Left hindlimb (tissue), 1 donor: ENCODE measurements around the gene ACOX3.

ENCODE experiments used
- DNase-seq: peaks from one replicate; pipeline ENCODE4 v3.0.0-alpha.2; 2018

The ACOX3 gene

DNA sequence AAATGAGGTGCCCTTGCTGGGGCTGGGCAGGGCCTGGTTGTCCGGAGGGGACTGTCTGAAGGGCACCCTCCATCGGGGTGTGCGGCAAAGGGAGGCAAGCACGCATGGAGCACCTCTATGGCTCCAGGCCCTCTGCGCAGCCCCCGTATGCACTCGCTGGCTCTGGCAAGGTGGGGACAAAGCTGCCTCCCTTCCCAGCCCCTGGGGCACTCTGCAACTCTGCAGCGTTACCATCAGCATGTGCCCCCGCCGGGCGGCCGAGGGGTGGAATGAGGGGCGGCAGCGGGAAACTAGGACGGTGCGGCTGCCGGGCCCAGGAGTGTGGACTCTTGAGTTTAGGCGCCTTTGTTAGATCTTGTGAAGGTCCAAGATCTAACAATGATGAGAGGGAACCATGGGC, 26.5 kb upstream of the ACOX3 start:
- DNase-seq: no peak

DNA sequence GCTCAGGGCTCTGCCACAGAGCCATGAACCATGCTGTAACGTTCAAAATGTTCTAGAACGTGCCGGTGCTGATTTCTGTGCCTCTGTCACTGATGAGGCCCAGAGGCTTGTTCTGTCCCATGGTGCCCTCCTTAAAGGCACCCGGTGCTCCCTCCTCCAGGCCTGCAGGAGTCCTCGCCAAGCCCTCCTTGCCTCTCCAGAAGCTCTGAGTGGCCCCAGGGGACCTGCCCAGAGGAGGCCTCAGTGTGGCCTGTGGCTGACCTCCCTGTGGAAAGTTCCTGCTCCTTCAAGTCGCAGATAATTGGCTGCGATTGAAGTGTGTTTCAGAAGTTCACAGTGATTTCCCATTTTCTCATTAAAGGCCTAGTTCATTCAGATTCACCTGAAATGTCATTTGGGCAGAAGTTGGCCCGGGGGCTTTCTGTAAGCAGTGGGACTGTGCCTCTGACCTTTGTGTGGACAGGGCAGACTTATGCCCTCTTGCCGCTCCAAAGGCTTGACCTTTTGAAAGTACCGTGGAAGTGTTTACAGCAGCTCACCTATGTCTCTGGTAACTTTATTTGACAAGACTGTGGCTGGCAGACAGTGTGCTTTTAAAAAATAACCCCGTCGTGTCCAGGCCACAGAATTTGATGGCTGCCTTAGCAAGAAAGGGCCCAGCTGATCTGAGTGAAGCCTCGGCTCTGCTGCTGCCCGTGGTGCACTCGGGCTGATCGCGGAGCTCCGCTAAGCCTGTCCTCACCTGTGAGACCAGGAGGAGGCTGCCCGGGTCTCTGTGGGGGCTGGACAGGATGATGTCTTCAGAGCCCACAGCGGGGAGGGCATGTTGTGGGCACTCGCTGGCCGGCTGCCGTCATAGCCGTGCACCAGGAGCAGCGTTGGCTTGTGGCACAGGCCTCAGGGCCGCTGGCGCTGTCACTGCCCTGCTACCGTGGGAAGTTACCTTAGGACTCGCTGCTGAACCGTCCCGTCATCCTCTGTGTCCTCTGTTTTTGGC, 25.4 kb upstream of the ACOX3 start:
- no peak for DNase-seq

DNA sequence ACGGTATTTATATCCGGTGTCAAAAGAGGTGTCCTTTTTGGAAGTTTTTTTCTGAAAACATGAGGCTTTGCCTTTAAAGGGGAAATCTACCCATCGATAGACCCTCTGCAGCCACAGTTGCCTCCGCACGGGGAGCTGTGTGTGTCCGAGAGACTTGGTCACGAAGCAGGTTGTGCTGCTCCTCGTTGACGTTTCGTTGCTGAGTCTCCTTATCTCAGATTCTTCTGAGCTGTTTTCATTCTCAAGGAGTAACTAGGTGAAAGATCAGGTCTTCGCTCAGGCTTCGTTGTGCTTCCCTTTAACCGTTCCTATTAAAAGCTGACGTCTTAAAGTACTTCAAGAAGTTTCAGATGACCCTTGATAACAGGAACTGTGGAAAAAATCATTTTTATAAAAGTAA, 23.9 kb upstream of the ACOX3 start:
- no peak for DNase-seq

DNA sequence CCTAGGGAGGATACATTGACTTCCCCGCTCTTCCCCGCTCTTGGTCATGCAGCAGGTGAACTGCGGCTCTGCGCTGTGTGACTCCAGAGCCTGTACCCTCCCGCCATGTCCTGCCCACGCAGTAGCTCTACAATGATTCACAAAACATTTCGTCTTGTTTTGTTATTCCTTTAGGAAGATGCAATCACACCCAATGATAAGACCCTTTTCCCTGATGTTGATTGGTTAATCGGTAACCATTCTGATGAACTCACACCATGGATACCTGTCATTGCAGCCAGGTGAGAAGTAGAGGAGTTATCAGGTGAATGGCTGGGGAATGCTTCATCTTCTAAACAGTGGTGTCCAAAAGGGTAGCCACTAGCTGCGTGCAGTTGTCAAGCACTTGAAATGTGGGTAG, 23.3 kb upstream of the ACOX3 start:
- no peak for DNase-seq

DNA sequence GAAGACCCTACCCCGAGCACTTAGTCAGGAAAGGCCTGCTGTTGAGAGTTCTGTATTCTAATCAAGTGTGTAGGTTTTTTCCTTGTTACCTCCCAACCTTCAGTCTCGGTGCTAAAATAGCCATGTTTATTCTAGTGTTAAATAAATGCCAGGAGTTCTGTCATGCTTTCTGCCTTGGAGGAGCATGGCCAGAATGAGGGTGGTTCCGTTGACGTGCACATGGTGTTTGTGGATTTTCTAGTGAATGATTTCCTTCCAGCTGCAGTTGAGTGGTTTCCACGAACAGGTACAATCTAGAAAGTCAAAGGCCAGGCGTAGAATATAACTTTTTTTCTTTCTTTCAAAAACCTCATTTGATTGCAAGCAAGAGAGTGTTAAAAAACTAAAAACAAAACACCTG, 21.1 kb upstream of the ACOX3 start:
- DNase-seq: no peak

GRCh38 chr4:8461086-8461485, 20.6 kb upstream of the ACOX3 start:
- DNase-seq: no peak

DNA sequence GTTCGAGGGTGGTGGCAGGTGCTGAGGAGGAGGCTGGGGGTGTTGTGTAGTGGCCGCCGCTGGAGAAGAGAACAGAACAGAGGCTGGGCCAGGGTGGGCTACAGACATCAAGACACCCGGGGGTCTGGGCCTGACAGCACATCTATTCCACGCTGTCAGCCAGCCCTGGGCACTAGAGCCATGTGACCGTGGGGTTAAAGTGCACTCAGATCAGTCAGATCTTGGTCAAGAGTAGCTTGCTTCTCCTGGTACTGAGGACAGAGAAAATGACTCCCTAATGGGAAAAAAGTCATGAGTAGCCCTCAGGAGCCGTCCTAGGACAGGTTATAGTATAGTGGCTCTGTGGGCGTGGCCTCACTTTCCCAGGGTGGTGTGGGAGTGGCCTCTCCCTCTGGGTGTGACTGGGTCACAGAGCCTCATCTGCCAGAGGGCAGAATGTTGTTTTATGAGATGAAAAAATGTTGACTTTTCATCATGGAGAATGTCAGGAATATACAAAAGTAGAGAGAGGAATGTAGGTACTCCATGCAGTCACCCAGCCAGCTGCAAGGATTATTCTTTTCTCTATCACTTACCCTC, 19.4 kb upstream of the ACOX3 start:
- no peak for DNase-seq

DNA sequence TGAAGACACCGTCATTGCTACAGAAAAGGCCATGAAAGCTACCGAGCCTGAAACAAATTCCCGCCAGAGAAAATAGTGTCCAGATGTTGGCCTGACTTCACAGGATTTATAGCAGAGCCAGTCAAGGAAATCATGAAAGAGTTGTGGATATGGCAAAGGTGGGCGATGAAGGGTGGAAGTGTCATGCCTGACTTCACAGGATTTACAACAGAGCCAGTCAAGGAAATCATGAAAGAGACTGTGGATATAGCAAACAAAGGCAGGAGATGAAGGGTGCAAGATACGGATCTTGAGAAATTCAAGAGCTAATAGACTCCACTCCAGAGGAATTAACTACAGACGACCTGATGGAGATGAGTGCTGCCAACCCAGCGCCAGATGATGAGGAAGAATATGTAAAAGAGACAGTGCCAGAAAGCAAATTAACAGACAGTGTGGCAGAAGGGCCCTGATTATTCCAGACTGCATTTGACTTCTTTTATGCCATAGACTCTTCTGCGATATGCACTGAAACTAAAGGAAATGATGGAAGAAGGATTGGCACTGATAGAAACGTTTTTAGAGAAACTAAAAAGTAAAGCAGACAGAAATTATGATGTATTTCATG, 17.2 kb upstream of the ACOX3 start:
- DNase-seq: no peak

GRCh38 chr4:8453957-8454356, 13.4 kb upstream of the ACOX3 start:
- no peak for DNase-seq

- no peak for DNase-seq
Measured at GRCh38 chr4:8451440-8452182, 11.1 kb upstream of the ACOX3 start.

DNA sequence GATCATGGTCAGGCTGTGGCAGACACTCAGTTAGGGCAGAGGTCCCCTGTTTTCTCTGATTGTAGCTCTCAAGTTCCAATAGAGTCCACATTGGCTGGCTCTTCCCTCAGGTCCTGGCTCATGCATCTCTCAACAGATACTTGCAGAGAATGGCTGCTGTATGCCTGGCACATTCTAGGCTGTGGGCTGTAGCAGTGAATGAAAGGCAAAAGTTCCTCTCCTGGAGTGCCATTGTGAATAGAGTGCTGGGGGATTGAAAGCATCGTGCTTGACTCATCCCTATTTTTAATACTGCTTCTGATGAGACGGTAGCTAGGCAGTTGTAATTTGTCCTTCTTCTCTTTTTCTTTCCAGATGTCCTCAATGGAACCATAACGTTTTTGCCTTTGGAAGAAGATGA, 5.6 kb upstream of the ACOX3 start:
- DNase-seq: no peak

DNA sequence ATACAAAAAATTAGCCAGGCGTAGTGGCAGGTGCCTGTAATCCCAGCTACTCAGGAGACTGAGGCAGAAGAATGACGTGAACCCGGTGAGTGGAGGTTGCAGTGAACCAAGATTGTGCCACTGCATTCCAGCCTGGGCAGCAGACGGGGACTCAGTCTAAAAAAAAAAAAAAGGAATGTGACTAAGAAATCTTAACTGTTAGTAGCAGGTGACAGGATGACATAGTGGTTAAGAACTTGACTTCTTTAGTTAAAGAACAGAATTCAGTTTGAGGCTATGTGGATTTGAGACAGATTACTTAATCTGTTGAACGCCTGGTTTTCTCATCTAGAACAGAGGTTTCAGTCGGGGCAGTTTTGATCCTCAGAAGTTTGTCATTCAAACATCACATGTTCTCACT, 3.3 kb upstream of the ACOX3 start:
- no peak for DNase-seq

DNA sequence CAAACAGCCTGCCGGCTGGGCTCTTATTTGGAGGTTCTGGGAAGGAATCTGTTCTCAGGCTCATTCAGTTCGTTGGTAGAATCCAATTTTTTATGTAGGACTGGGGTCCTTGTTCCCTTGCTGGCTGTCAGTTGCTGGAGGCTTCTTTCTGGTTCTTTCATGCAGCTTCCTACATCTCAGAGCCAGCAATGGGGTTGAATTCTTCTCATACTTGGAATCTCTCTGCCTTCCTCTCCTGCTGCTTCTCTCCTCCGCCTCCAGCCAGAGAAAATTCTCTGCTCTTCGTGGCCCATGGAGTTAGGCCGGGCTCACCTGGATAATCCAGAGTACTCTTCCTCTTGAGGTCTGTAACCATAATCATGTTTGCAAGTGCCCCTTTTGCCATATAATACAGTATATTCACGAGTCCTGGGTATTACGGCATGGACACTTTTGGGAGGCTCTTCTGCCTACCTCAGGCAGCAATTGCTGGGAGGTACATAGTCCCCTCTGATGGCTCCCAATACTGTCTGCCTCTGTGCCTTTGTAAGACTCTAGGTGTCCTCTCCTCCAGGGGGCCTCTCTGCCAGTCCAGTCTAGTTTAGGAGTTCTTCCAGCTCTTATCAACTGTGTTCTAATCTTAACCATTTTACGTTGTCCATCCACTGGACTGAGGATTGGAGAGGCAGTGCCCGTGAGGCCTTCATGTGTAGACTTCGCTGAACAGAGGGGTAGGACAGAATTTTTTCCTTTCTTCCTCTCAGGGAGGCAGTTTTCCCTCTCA, 2.3 kb upstream of the ACOX3 start:
- DNase-seq: no peak

GRCh38 chr4:8441499-8442091, 1.1 kb upstream of the ACOX3 start:
- no peak for DNase-seq

DNA sequence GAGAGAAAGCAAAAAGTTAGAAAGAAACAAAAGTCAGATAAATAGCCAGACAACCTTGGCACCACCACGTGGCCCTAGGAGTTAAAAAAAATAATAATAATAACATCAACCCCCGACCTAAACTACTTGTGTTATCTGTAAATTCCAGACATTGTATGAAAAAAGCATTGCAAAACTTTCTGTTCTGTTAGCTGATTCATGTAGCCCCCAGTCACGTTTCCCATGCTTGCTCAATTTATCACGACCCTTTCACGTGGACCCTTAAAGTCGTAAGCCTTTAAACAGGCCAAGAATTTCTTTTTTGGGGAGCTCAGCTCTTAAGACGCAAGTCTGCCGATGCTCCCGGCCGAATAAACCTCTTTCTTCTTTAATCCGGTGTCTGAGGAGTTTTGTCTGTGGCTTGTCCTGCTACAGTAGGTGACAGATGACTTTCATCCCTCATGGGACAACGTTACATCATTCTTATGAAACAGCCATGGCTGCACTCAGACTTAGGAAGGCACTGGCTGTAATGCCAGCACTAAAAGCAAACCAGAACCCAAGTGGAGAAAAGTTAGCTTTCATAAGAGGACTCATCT, 520 bp downstream of the ACOX3 start:
- DNase-seq: no peak

- no peak for DNase-seq
Measured at GRCh38 chr4:8439168-8439567, 1.4 kb downstream of the ACOX3 start.

GRCh38 chr4:8438743-8439142, 1.8 kb downstream of the ACOX3 start:
- no peak for DNase-seq

- DNase-seq: no peak
Measured at GRCh38 chr4:8437281-8437680, 3.2 kb downstream of the ACOX3 start.

DNA sequence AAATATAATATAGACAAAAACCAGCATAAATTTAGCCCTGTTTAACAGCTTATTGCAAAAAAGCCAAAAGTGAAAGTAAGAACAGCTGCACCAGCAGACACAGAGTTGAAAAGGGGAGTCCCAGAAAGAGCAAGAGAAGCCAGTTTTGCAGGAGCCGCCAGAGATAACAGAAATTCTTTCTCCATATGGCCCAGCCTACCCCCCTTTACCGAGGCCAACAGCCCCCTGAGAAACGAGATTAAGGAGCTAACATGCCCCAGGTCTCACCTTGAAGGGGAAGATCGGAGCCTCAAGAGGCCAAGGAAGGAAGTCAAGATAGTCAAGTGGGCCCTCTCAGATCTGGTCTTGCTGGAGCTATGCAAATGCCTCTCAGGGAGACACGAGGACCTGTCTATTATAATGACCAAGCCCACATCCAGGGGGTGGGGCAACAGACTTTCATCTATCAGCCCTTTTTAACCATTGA, 4.8 kb downstream of the ACOX3 start:
- no peak for DNase-seq

DNA sequence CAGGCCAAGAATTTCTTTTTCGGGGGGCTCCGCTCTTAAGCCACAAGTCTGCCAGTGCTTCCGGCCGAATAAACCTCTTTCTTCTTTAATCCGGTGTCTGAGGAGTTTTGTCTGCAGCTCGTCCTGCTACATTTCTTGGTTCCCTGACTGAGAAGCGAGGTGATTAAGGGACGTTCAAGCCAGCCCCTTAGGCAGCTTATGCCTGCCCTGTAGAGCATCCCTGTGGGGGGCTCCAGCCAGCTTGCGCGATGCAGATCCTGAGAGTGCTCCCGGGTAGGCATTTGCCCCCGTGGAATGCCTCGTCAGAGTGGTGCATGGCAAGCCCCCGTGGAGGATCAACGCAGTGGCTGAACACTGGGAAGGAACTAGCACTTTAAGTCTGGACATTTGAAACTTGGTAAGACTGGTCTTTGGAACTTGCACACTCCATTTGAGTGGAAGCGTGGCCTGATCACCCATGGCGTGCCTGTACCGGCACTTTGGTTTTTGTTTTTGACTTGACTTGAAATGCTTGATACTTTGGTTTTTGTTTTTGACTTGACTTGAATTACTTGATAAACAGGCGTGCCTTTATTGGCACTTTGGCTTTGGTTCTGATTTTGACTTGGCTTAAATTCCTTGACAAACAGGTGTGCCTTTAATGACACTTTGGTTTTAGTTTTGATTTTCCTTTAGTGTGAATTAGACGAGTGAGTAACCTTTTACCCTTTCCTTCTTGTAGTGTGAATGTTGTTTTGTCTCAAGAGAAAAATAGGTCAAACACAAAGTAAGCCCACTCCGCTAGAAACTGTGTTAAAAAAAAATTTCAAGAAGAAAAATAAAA, 6.1 kb downstream of the ACOX3 start:
- no peak for DNase-seq

DNA sequence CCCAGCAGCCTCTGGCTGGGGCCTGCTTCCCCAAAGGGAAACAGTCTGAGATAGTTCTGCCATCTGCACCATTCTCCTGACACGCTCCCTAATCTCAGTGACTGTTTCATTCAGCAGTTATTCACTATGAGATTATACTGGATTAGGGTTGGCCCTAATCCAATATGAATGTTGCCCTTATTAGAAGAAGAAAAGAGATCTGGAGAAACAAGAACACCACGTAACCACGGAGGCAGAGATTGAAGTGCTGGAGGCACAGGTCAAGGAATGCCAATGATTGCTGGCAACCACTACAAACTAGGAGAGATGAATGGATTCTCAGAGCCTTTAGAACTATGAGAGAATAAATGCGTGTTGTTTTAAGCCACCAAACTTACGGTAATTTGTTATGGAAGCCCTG, 7.4 kb downstream of the ACOX3 start:
- DNase-seq: no peak
